ENCODE measurements around the gene TRMU. TPM values are rescaled to one million over a fixed set of nuclear protein-coding genes. Genes with fewer than 3 reads are reported as not detected.
A peak's percentile ranks its signal among the peaks of the same experiment; 100 is the strongest.

TRMU gene
- total and polyA plus RNA-seq, 5 donors = 31.5 to 48.7 (median 40.2) TPM

GRCh38 chr22:46371623-46372226 lies 36.2 kb downstream of the TRMU start:
- ATAC-seq = no peak
- no peaks in the 10 kb centered on the region for H3K27me3 ChIP-seq (ENCODE audit: control insufficient read depth, insufficient read depth)
- no peak overlapping the region for H3K4me3 ChIP-seq (ENCODE audit: low read length)
- 90% methylated on average over 2 of the region's 2 CpGs for WGBS
- no peaks in the 10 kb centered on the region for H3K4me1 ChIP-seq (ENCODE audit: control insufficient read depth, insufficient read depth, low read length)
- no peak for DNase-seq
- intact Hi-C loops (cut with DNase I) = no loop called here
- no peaks in the 10 kb centered on the region for H3K9me3 ChIP-seq (ENCODE audit: control insufficient read depth, low read length)
- H3K27ac ChIP-seq (ENCODE audit: low read length) = no peak overlapping the region

- peak in 1 of 3 donors; percentile 33 for DNase-seq
- Histone ChIP-seq H3K9me3 (ENCODE audit: control insufficient read depth, low read length) (no peaks in the 10 kb centered on the region), H3K27ac (ENCODE audit: low read length) (no peak overlapping the region)
These were observed 37.2 kb downstream of the TRMU start for GRCh38 chr22:46372686-46373085.

GRCh38 chr22:46373159-46373558 lies 37.6 kb downstream of the TRMU start:
- H3K9me3 ChIP-seq (ENCODE audit: control insufficient read depth, low read length) = no peaks in the 10 kb centered on the region
- intact Hi-C loops (cut with DNase I) = no loop called here
- no peaks in the 10 kb centered on the region for H3K4me1 ChIP-seq (ENCODE audit: control insufficient read depth, insufficient read depth, low read length)
- no peak overlapping the region for H3K27ac ChIP-seq (ENCODE audit: low read length)
- WGBS = 67% methylated on average over 8 of the region's 8 CpGs
- no peak overlapping the region for H3K4me3 ChIP-seq (ENCODE audit: low read length)
- ATAC-seq (no peak), DNase-seq (peak in 2 of 3 donors; percentile 45 to 56)
- no peaks in the 10 kb centered on the region for H3K27me3 ChIP-seq (ENCODE audit: control insufficient read depth, insufficient read depth)

More at GRCh38 chr22:46372686-46373085, 37.2 kb downstream of the TRMU start:
- 91% methylated on average over 18 of the region's 18 CpGs for WGBS
- no peak for ATAC-seq
- intact Hi-C loops (cut with DNase I) = no loop called here
- H3K4me1 ChIP-seq (ENCODE audit: control insufficient read depth, insufficient read depth, low read length) = no peaks in the 10 kb centered on the region
- H3K4me3 ChIP-seq (ENCODE audit: low read length) = no peak overlapping the region
- H3K27me3 ChIP-seq (ENCODE audit: control insufficient read depth, insufficient read depth) = no peaks in the 10 kb centered on the region

GRCh38 chr22:46373921-46374662 lies 38.6 kb downstream of the TRMU start:
- Histone ChIP-seq H3K27ac (ENCODE audit: low read length) (no peak overlapping the region), H3K27me3 (ENCODE audit: control insufficient read depth, insufficient read depth) (no peaks in the 10 kb centered on the region), H3K4me3 (ENCODE audit: low read length) (no peak overlapping the region), H3K4me1 (ENCODE audit: control insufficient read depth, insufficient read depth, low read length) (no peaks in the 10 kb centered on the region), H3K9me3 (ENCODE audit: control insufficient read depth, low read length) (no peaks in the 10 kb centered on the region)
- WGBS = 57% methylated on average over 31 of the region's 31 CpGs
- intact Hi-C loops (cut with DNase I) = no loop called here
- DNase-seq (peak in 1 of 3 donors; percentile 44), ATAC-seq (no peak)

GRCh38 chr22:46374663-46375474 lies 39.4 kb downstream of the TRMU start:
- no peak overlapping the region for H3K27ac ChIP-seq (ENCODE audit: low read length)
- ATAC-seq (no peak), DNase-seq (peak in 1 of 3 donors; percentile 50)
- H3K4me1 ChIP-seq (ENCODE audit: control insufficient read depth, insufficient read depth, low read length) = no peaks in the 10 kb centered on the region
- intact Hi-C loops (cut with DNase I) = no loop called here
- H3K27me3 ChIP-seq (ENCODE audit: control insufficient read depth, insufficient read depth) = no peaks in the 10 kb centered on the region
- no peaks in the 10 kb centered on the region for H3K9me3 ChIP-seq (ENCODE audit: control insufficient read depth, low read length)
- H3K4me3 ChIP-seq (ENCODE audit: low read length) = no peak overlapping the region
- WGBS = 92% methylated on average over 38 of the region's 38 CpGs

GRCh38 chr22:46376111-46376510 lies 40.6 kb downstream of the TRMU start:
- Histone ChIP-seq H3K4me1 (ENCODE audit: control insufficient read depth, insufficient read depth, low read length) (no peaks in the 10 kb centered on the region), H3K9me3 (ENCODE audit: control insufficient read depth, low read length) (no peaks in the 10 kb centered on the region), H3K27ac (ENCODE audit: low read length) (no peak overlapping the region), H3K27me3 (ENCODE audit: control insufficient read depth, insufficient read depth) (no peaks in the 10 kb centered on the region), H3K4me3 (ENCODE audit: low read length) (no peak overlapping the region)
- 95% methylated on average over 3 of the region's 3 CpGs for WGBS
- ATAC-seq (no peak), DNase-seq (no peak)
- intact Hi-C loops (cut with DNase I) = no loop called here

- DNase-seq (no peak), ATAC-seq (no peak)
- Histone ChIP-seq H3K27me3 (ENCODE audit: control insufficient read depth, insufficient read depth) (no peaks in the 10 kb centered on the region), H3K9me3 (ENCODE audit: control insufficient read depth, low read length) (no peaks in the 10 kb centered on the region), H3K4me1 (ENCODE audit: control insufficient read depth, insufficient read depth, low read length) (no peaks in the 10 kb centered on the region), H3K27ac (ENCODE audit: low read length) (no peak overlapping the region), H3K4me3 (ENCODE audit: low read length) (no peak overlapping the region)
- intact Hi-C loops (cut with DNase I) = no loop called here
- 87% methylated on average over 19 of the region's 19 CpGs for WGBS
These were observed 41.5 kb downstream of the TRMU start for GRCh38 chr22:46376908-46377524.

GRCh38 chr22:46377525-46378425 lies 42.3 kb downstream of the TRMU start:
- Histone ChIP-seq H3K27me3 (ENCODE audit: control insufficient read depth, insufficient read depth) (no peaks in the 10 kb centered on the region), H3K27ac (ENCODE audit: low read length) (no peak overlapping the region), H3K4me3 (ENCODE audit: low read length) (no peak overlapping the region), H3K9me3 (ENCODE audit: control insufficient read depth, low read length) (no peaks in the 10 kb centered on the region), H3K4me1 (ENCODE audit: control insufficient read depth, insufficient read depth, low read length) (no peaks in the 10 kb centered on the region)
- intact Hi-C loops (cut with DNase I) = no loop called here
- 71% methylated on average over 27 of the region's 27 CpGs for WGBS
- DNase-seq (peak in 1 of 3 donors; percentile 39), ATAC-seq (peak; percentile 14 to 18)

- Histone ChIP-seq H3K27ac (ENCODE audit: low read length) (no peak overlapping the region), H3K9me3 (ENCODE audit: control insufficient read depth, low read length) (no peaks in the 10 kb centered on the region), H3K4me1 (ENCODE audit: control insufficient read depth, insufficient read depth, low read length) (no peaks in the 10 kb centered on the region), H3K4me3 (ENCODE audit: low read length) (no peak overlapping the region), H3K27me3 (ENCODE audit: control insufficient read depth, insufficient read depth) (no peaks in the 10 kb centered on the region)
- intact Hi-C loops (cut with DNase I) = no loop called here
- WGBS = 67% methylated on average over 22 of the region's 22 CpGs
- ATAC-seq (no peak), DNase-seq (peak in 1 of 3 donors; percentile 33)
These were observed 43.0 kb downstream of the TRMU start for GRCh38 chr22:46378426-46379065.
